Dedifferentiated amniotic fluid mesenchymal stem cell (primary cell): ENCODE measurements around the gene COBL.

Experiments used
- DNase-seq: peaks from one replicate; pipeline ENCODE4 v3.0.0-alpha.2; 2016; ENCODE audit errors: extremely low spot score

The COBL gene

GRCh38 chr7:51274001-51274400 is 42.6 kb downstream of the COBL start:
- DNase-seq = no peak

- DNase-seq = no peak
Observed at GRCh38 chr7:51273360-51273759, 43.2 kb downstream of the COBL start.

GRCh38 chr7:51270965-51271364 is 45.6 kb downstream of the COBL start:
- no peak for DNase-seq

- no peak for DNase-seq
Observed at GRCh38 chr7:51269911-51270310, 46.7 kb downstream of the COBL start.

- DNase-seq = no peak
Observed at GRCh38 chr7:51269321-51269720, 47.3 kb downstream of the COBL start.

GRCh38 chr7:51268859-51269258 is 47.8 kb downstream of the COBL start:
- DNase-seq = no peak

- DNase-seq = no peak
Observed at GRCh38 chr7:51267169-51267568, 49.4 kb downstream of the COBL start.

GRCh38 chr7:51265066-51265907 is 51.3 kb downstream of the COBL start:
- no peak for DNase-seq

- DNase-seq = no peak
Observed at GRCh38 chr7:51263631-51264484, 52.8 kb downstream of the COBL start.

- DNase-seq = no peak
Observed at GRCh38 chr7:51262796-51263531, 53.6 kb downstream of the COBL start.

- DNase-seq = no peak
Observed at GRCh38 chr7:51261950-51262795, 54.4 kb downstream of the COBL start.

- no peak for DNase-seq
Observed at GRCh38 chr7:51261117-51261835, 55.3 kb downstream of the COBL start.

GRCh38 chr7:51260516-51260915 is 56.1 kb downstream of the COBL start:
- DNase-seq = no peak

- DNase-seq = no peak
Observed at GRCh38 chr7:51259766-51260165, 56.8 kb downstream of the COBL start.

GRCh38 chr7:51256916-51257315 is 59.7 kb downstream of the COBL start:
- no peak for DNase-seq

- DNase-seq = no peak
Observed at GRCh38 chr7:51256209-51256781, 60.3 kb downstream of the COBL start.

GRCh38 chr7:51255536-51256208 is 60.9 kb downstream of the COBL start:
- DNase-seq = no peak

- no peak for DNase-seq
Observed at GRCh38 chr7:51255036-51255435, 61.6 kb downstream of the COBL start.

GRCh38 chr7:51253157-51253556 is 63.5 kb downstream of the COBL start:
- DNase-seq = no peak

- DNase-seq = no peak
Observed at GRCh38 chr7:51251290-51251689, 65.3 kb downstream of the COBL start.
